EH (cell line): ENCODE results near the gene SLC34A3.

Source experiments
- DNase-seq: peaks from one replicate; pipeline ENCODE4 v3.0.0-alpha.2; 2015; ENCODE audit warnings: low read depth

Gene SLC34A3

DNA sequence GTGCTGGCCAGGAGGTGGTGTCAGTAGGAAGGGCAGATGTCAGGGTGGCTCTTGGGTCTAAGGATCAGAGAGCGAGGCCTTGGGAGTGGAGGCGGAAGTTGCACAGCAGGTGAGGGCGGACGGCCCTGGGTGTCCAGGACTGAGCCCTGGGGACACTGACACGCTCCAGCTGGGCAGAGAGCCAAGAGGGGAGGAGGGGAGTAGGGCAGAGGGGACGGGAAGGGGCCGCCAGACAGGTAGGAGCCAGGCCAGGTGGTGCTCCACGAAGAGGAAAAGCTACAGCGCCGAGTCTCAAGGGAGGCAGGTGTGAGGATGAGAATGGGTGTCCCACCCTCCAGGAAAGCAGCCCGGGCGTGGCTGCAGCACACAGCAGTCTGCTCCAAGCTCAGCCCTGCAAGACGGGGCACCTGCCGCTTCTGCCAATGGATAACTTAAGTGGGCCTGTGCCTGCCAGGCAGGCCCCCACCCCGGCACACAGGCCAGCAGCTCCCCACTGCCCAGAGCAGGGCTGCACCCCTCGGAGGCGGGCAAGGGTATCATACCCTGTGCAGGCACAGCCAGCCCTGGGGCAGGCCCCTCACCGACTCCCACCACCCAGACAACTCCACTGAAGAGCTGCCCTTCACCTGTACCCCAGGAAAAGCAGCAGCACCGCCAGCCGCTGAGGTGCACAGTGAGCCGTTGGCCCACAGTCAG is 35.0 kb upstream of the SLC34A3 start:
- DNase-seq, result no peak

DNA sequence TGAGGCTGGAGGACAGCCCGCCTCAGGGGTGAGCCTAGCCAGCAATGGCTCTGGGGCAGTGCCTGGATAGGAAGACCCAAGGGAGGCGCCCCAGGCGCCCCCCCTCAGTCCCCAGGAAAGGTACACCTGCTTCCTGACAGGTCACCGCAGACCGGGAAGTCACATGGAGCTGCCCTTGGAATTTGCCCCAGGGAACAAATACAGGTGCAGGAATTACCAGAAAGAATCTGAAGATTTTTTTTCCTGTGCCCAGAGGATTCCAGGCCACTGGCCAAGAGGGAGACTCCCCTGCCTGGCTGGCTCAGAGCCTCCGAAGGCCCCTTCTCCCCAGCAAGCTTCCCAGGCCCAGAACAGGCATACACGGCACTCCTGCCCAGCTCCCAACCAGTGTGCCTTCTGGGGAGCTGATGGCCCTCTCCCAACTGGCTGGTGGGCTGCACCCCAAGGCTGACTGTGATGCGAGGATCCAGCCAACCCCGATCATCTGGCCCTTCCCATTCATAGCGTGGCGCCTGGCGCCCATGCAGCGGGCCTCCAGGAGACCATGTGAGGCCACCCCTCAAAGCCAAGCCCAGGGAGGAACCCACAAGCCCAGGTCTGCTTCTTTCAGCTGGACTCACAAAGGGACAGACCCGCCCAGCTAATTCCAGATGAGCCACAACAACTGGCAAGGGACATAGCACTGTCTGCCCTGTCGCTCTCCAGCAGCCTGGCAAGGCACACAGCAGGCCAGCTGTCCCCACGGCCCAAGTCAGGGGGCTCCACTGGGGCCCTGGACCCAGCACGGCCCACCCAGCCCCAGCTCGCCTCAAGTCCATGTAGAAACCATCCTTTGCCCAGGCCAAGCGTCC is 32.4 kb upstream of the SLC34A3 start:
- no peak for DNase-seq

GRCh38 chr9:137198902-137199283 is 31.8 kb upstream of the SLC34A3 start:
- DNase-seq, result no peak

- DNase-seq, result peak; percentile 33
These were observed 31.1 kb upstream of the SLC34A3 start for GRCh38 chr9:137199411-137200121.

DNA sequence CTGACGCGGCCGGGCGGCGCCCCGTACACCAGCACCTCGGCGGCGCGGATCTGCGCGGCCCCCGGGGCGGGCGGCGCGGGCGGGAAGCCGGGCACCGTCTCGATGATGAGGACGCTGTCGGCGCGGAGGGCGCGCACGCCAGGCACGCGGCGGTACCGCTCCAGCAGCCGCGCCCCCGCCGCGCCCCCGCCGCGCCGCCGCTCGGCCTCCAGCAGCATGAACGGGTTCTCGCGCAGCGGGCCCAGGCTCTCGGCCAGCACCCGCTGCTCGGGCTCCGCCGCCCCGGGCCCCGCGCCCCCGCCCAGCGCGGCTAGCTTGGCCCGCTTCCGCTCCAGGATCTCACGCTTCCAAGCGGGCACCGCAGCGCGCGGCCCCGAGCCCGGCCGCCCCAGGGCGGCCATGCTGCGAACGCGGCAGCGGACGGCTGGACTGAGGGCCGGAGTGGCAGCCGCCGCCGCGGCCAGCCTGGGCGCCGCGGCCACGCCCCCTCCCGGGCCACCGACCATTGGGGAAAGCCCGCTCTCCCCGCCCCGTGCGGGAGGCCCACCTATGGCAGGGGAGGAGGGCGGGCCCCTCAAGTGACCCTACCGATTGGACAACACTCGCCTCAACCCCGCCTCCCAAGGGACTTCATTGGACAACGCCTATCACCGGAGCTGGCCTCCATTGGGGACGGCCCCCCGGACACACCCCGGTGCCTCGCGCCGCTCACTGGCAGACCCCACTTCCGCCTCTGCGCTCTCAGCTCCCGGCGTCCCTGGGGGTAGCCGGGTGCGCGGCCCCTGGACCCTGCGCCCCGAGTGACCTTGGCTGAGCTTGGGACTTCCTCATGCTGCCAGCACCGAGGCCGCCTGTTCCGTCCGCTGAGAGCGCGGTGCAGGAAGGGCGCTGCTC is 30.1 kb upstream of the SLC34A3 start, which contains the start of gene TPRN:
TPRN (minus strand) TSS at position 431 of the 894 bp plus-strand sequence; CDS start at position 401, 30 bp downstream.
- peak; percentile 99 for DNase-seq

DNA sequence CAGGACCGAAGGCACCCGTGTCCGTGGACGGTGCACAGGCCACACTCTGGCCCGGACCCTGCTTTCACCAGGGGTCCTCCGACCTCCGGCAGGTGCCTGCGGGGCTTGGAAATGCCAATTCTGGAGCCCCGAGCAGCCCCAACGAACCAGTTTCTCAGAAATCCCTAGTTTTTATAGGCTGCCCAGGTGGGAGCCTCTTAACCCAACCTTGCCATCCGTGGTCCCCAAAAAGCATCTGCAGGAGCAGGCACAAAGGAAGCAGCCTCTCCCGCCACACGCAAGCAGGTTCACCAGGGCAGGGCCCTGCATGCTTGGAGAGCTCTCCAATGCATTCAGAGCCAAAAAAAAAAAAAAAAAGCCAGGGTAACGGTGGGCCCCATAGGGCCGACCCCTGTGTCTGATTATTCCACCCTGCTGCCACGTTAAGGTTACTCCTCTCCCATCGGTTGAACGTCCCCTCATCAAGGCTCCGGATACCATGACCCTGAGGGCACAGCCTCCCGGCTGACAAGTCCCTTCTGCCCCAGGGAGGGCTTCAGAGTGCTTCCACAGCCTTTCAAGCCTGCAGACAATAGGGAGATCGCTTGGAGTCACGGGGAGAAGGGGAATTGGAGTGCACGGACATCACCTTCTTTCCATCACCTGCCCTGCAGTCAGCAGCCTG is 29.4 kb upstream of the SLC34A3 start:
- no peak for DNase-seq

- DNase-seq, result no peak
These were observed 27.7 kb upstream of the SLC34A3 start for GRCh38 chr9:137202966-137203365.

DNA sequence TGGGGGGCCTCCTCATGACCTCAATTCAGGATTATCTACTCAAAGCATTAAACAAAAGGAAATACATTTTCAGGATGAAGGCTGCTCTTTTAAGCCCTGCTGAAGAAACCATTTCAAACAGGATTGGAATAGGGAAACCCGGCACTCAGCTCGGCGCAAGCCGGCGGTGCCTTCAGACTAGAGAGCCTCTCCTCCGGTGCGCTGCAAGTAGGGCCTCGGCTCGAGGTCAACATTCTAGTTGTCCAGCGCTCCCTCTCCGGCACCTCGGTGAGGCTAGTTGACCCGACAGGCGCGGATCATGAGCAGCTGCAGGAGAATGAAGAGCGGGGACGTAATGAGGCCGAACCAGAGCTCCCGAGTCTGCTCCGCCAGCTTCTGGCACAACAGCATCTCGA is 26.0 kb upstream of the SLC34A3 start:
- DNase-seq, result no peak

DNA sequence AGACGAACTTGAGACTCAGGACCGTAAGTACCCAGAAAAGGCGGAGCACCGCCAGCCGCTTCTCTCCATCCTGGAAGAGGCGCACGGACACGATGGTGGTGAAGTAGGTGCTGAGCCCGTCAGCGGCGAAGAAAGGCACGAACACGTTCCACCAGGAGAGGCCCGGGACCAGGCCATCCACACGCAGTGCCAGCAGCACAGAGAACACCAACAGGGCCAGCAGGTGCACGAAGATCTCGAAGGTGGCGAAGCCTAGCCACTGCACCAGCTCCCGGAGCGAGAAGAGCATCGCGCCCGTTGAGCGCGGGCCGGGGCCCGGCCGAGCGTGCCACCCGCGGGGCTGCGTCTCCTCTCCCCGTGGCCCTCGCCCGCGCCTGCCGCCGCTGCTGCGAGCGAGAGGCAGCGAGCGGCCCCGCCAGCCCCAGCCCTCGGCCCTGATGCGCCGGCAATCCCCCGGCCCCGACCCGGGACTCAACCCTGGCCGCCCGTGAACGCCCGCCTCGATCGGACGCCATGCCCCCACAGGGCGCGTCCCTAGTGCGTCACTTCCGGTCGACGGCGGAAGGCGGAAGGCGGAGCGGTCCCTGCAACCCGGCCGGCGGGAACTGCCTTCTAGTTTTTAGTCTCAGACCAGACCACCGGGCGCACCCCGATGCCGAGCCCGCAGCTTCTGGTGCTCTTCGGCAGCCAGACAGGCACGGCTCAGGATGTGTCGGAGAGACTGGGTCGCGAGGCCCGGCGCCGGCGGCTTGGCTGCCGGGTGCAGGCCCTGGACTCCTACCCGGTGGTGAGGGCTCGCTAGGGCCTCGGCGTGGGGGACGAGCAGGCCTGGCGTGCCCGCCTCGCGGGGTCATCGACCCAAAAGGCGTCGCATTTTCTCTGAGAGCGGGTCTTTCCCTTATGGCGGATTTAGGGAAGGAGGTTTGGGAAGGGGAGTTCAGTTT is 25.3 kb upstream of the SLC34A3 start, which contains the start of the genes NDOR1 and TMEM203:
NDOR1 (plus strand) TSS at position 575 of the 944 bp plus-strand sequence; CDS start at position 653, 78 bp downstream.
TMEM203 (minus strand) TSS at position 523 of the 944 bp plus-strand sequence; CDS start at position 289, 234 bp downstream.
- DNase-seq, result peak; percentile 82

DNA sequence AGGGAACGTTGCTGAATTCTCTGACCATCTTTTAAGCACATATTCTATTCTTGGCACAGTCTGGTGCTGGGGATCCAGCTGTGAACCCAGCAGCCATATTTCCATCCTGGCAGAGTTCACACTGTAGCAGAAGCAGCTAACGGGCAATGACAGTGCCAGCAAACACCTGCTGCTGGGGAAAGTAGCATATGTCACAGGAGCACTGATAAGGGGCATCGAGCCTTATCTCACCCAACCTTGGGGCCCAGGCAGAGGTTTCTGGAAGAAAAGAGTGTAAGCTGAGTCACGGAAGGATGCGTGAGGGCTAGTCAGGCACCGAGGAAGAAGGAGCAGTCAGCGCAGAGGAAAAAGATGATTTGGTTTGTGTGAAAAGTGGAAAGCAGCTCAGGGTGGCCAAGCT is 24.1 kb upstream of the SLC34A3 start:
- DNase-seq, result no peak

GRCh38 chr9:137211532-137211931 is 19.2 kb upstream of the SLC34A3 start:
- DNase-seq, result no peak

- DNase-seq, result no peak
These were observed 18.2 kb upstream of the SLC34A3 start for GRCh38 chr9:137212520-137212919.

DNA sequence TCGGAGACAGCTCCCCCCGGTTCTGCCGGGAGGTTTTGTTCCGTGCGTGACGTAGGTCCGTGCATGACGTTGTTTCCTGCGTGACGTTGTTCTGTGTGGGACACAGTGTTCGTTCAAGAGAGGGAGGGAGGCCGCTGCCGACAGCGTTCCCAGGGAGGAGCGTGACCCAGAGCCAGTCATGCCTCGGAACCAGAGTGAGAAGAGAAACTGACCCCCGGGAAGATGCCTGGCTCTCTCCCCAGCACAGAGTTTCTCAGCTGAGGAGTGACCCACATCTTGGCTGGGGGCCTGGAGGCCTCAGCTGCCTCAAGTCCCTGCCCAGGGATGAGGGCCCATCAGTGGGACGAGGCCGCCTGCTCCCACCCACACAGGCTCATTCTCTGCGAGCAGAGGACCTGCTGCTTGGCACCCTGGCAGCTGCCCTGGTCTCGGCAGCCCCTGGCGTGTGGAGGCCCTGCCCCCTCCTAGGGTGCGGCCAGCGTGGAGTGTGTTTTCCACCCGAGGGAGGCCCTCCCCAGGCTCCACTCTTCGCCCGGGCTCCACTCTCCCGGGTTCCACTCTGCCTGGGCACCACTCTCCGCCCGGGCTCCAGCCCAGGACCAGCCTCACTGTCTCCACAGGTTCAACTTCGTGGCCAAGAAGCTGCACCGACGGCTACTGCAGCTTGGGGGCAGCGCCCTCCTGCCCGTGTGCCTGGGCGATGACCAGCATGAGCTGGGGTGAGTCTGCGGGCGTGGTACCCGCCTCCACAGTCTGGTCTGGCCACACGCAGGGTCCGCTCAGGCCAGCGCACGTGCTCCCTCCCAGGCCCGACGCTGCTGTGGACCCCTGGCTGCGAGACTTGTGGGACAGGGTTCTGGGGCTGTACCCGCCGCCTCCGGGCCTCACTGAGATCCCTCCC is 17.3 kb upstream of the SLC34A3 start:
- DNase-seq, result no peak

DNA sequence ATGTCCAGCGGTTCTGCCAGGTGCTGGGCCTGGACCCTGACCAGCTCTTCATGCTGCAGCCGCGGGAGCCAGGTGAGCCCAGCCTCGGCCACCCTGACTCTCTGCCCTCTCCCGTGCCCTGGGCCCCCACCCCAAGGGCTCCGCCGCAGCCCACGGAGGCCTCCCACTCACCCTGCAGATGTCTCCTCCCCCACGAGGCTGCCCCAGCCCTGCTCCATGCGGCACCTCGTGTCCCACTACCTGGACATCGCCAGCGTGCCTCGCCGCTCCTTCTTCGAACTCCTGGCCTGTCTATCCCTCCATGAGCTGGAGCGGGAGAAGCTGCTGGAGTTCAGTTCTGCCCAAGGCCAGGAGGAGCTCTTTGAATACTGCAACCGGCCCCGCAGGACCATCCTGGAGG is 16.1 kb upstream of the SLC34A3 start:
- no peak for DNase-seq

- no peak for DNase-seq
These were observed 15.3 kb upstream of the SLC34A3 start for GRCh38 chr9:137215196-137215986.

- DNase-seq, result no peak
These were observed 14.3 kb upstream of the SLC34A3 start for GRCh38 chr9:137216188-137216965.
